ENCODE results near the gene TEX29. TPM values are rescaled to one million over a fixed set of nuclear protein-coding genes. Genes with fewer than 3 reads are reported as not detected.

Gene TEX29
- total RNA-seq, 1 experiment from 2014 or later, result 0.45 TPM

GRCh38 chr13:111367340-111367739 lies 46.9 kb downstream of the TEX29 start:
- no peak for DNase-seq (ENCODE audit: low spot score)
- intact Hi-C loops (cut with micrococcal nuclease; ENCODE audit: unreplicated experiment), result no loop called here
- Histone ChIP-seq H3K27ac (ENCODE audit: low read depth, low read length, poor library complexity, severe bottlenecking) (no peak overlapping the region), H3K4me1 (ENCODE audit: insufficient read depth, low read length, poor library complexity, severe bottlenecking) (no peaks in the 10 kb centered on the region), H3K36me3 (ENCODE audit: insufficient read depth, low read length, poor library complexity, severe bottlenecking) (no peaks in the 10 kb centered on the region), H3K4me3 (ENCODE audit: low read depth, low read length, poor library complexity, severe bottlenecking) (no peak overlapping the region), H3K27me3 (replicated peaks; ENCODE audit: insufficient read depth, low read depth, low read length, poor library complexity) (peaks cover 4% of the 10 kb centered on the region), H3K9me3 (ENCODE audit: low read depth, low read length, poor library complexity, severe bottlenecking) (no peaks in the 10 kb centered on the region)
- no peak for TF ChIP-seq CTCF (conservative IDR thresholded peaks at IDR 0.05; ENCODE audit: low read depth, low read length)
- TF ChIP-seq EZH2 (IDR thresholded peaks at IDR 0.05; ENCODE audit: borderline replicate concordance, low read depth, low read length, poor library complexity, severe bottlenecking), result no peak
- POLR2A ChIA-PET (ENCODE audit: low non-redundant PET), result no interaction called here
- no TSS peak for BruUV-seq (replicated peaks)
- CTCF ChIA-PET, result interaction anchor here (0.6 kb wide), 1 partner anchor 1989 kb away, joined by 3 read pairs; no protein-coding TSS in a partner anchor

- no peaks in the 10 kb centered on the region for H3K36me3 ChIP-seq (ENCODE audit: insufficient read depth, low read length, poor library complexity, severe bottlenecking)
- no peak for TF ChIP-seq CTCF (conservative IDR thresholded peaks at IDR 0.05; ENCODE audit: low read depth, low read length)
- TF ChIP-seq EZH2 (IDR thresholded peaks at IDR 0.05; ENCODE audit: borderline replicate concordance, low read depth, low read length, poor library complexity, severe bottlenecking), result no peak
- no peak overlapping the region for H3K4me3 ChIP-seq (ENCODE audit: low read depth, low read length, poor library complexity, severe bottlenecking)
- no peak overlapping the region for H3K27ac ChIP-seq (ENCODE audit: low read depth, low read length, poor library complexity, severe bottlenecking)
- no peak for DNase-seq (ENCODE audit: low spot score)
- ChIA-PET CTCF (no interaction called here), POLR2A (ENCODE audit: low non-redundant PET) (no interaction called here)
- intact Hi-C loops (cut with micrococcal nuclease; ENCODE audit: unreplicated experiment), result no loop called here
- H3K4me1 ChIP-seq (ENCODE audit: insufficient read depth, low read length, poor library complexity, severe bottlenecking), result no peaks in the 10 kb centered on the region
- H3K9me3 ChIP-seq (ENCODE audit: low read depth, low read length, poor library complexity, severe bottlenecking), result no peaks in the 10 kb centered on the region
- no TSS peak for BruUV-seq (replicated peaks)
- peaks cover 4% of the 10 kb centered on the region for H3K27me3 ChIP-seq (replicated peaks; ENCODE audit: insufficient read depth, low read depth, low read length, poor library complexity)
Measured at GRCh38 chr13:111368091-111368490, 47.6 kb downstream of the TEX29 start.

DNA sequence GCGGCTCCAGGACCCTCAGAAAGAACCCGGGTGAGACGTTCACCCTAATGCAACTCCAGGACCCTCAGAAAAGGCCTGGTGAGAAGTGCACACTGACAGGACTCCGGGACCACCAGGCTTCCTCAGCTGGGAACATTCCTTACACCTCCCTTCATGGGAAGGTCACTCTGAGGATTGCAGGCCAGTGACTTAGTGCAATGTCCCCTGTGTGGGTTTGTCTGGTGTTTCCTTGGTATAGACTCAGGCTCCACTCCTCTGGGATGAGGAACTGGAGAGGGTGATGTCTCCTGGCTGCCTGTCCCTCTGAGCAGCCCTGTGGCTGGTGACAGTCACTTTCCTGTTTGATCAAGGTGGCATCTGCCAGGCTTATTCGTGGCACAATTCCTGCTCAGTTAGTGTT lies 49.7 kb downstream of the TEX29 start:
- intact Hi-C loops (cut with micrococcal nuclease; ENCODE audit: unreplicated experiment), result no loop called here
- Histone ChIP-seq H3K27me3 (replicated peaks; ENCODE audit: insufficient read depth, low read depth, low read length, poor library complexity) (no peaks in the 10 kb centered on the region), H3K4me1 (ENCODE audit: insufficient read depth, low read length, poor library complexity, severe bottlenecking) (no peaks in the 10 kb centered on the region), H3K27ac (ENCODE audit: low read depth, low read length, poor library complexity, severe bottlenecking) (no peak overlapping the region), H3K4me3 (ENCODE audit: low read depth, low read length, poor library complexity, severe bottlenecking) (no peak overlapping the region), H3K9me3 (ENCODE audit: low read depth, low read length, poor library complexity, severe bottlenecking) (no peaks in the 10 kb centered on the region), H3K36me3 (ENCODE audit: insufficient read depth, low read length, poor library complexity, severe bottlenecking) (no peaks in the 10 kb centered on the region)
- no TSS peak for BruUV-seq (replicated peaks)
- DNase-seq (ENCODE audit: low spot score), result no peak
- ChIA-PET CTCF (no interaction called here), POLR2A (ENCODE audit: low non-redundant PET) (no interaction called here)
- TF ChIP-seq EZH2 (IDR thresholded peaks at IDR 0.05; ENCODE audit: borderline replicate concordance, low read depth, low read length, poor library complexity, severe bottlenecking) (no peak), CTCF (conservative IDR thresholded peaks at IDR 0.05; ENCODE audit: low read depth, low read length) (no peak)
